H1 (cell line): ENCODE data around the gene SFMBT2. TPM values are rescaled to one million over a fixed set of nuclear protein-coding genes. Genes with fewer than 3 reads are reported as not detected.

Source experiments
- CTCF ChIA-PET: fragments of 300-600 bp; sonication (Branson Sonifier 250); formaldehyde crosslinking; loops from one replicate; lab custom pipeline; 2021; ENCODE audit not compliant: partially characterized antibody; lab: Charles Lee
- POLR2A ChIA-PET: fragments of 300-600 bp; sonication (Branson Sonifier 250); formaldehyde crosslinking; loops from one replicate; lab custom pipeline; 2021; ENCODE audit warnings: inconsistent platforms; ENCODE audit not compliant: partially characterized antibody; lab: Charles Lee
- DNase-seq, 2 experiments: peaks; one replicate each; pipeline versions ENCODE4 v3.0.0 to v3.0.0-alpha.2; 2010 to 2022; ENCODE audit warnings: low spot score in 2 of 2, low read depth in 1 of 2, mixed read lengths in 1 of 2
- FAIRE-seq: peaks from 2 replicates; lab custom pipeline; 2011; peaks lifted over from hg19 to GRCh38; lab: Jason Lieb, UNC
- H2AFZ ChIP-seq: 2 replicates; pipeline ENCODE4 v1.8.1; 2012; ENCODE audit warnings: low read length, inconsistent platforms
- H2AK5ac ChIP-seq: 2 replicates; pipeline ENCODE4 v1.6.1; 2013; ENCODE audit warnings: low read depth, low read length
- H2BK120ac ChIP-seq: replicated peaks from 2 replicates; pipeline ENCODE3; 2013; ENCODE audit warnings: low read depth, low read length, inconsistent platforms
- H2BK12ac ChIP-seq: 2 replicates; pipeline ENCODE4 v1.6.1; 2013; ENCODE audit warnings: low read depth, low read length
- H2BK15ac ChIP-seq: 2 replicates; pipeline ENCODE4 v1.6.1; 2013; ENCODE audit warnings: low read length
- H2BK20ac ChIP-seq: 2 replicates; pipeline ENCODE4 v1.6.1; 2013; ENCODE audit warnings: low read length
- H2BK5ac ChIP-seq: 2 replicates; pipeline ENCODE4 v1.6.1; 2013; ENCODE audit warnings: low read depth, low read length
- H3K14ac ChIP-seq: 2 replicates; pipeline ENCODE4 v1.6.1; 2013; ENCODE audit warnings: inconsistent platforms; ENCODE audit not compliant: insufficient read length
- H3K18ac ChIP-seq: 2 replicates; pipeline ENCODE4 v1.6.1; 2013; ENCODE audit warnings: low read length; ENCODE audit errors: extremely low read depth
- H3K23ac ChIP-seq: 2 replicates; pipeline ENCODE4 v1.6.1; 2013; ENCODE audit warnings: inconsistent platforms; ENCODE audit not compliant: insufficient read length
- H3K23me2 ChIP-seq: 2 replicates; pipeline ENCODE4 v1.6.1; 2013; ENCODE audit warnings: low read depth, low read length
- H3K27ac ChIP-seq: 2 replicates; pipeline ENCODE4 v1.6.1; 2011; ENCODE audit warnings: low read depth, low read length, inconsistent platforms
- H3K27me3 ChIP-seq, 4 experiments: replicated peaks in 1 of 4; 1 replicate in 1 of 4; 2 replicates in 3 of 4; pipeline versions ENCODE4 v1.6.1 to v1.8.1; 2011 to 2013; ENCODE audit warnings: low read length in 3 of 4, mild to moderate bottlenecking in 3 of 4, inconsistent platforms in 2 of 4, mixed read lengths in 2 of 4, moderate library complexity in 1 of 4; ENCODE audit not compliant: control insufficient read depth in 3 of 4, insufficient read depth in 3 of 4; ENCODE audit errors: extremely low read depth in 1 of 4
- H3K36me3 ChIP-seq, 4 experiments: 2 replicates each; pipeline versions ENCODE4 v1.6.1 to v1.8.1; 2011 to 2013; ENCODE audit warnings: mild to moderate bottlenecking in 4 of 4, low read length in 3 of 4, moderate library complexity in 2 of 4, control low read depth in 1 of 4, inconsistent platforms in 1 of 4; ENCODE audit not compliant: insufficient read depth in 4 of 4, control insufficient read depth in 2 of 4
- H3K4ac ChIP-seq: replicated peaks from 2 replicates; pipeline ENCODE3; 2013; ENCODE audit warnings: low read length, low read depth, mixed read lengths, inconsistent platforms; ENCODE audit not compliant: insufficient read length
- H3K4me1 ChIP-seq, 4 experiments: replicated peaks in 1 of 4; 1 replicate in 1 of 4; 2 replicates in 3 of 4; pipeline versions ENCODE4 v1.6.1 to v1.8.1; 2011 to 2013; ENCODE audit warnings: low read length in 3 of 4, inconsistent platforms in 2 of 4, mixed read lengths in 1 of 4; ENCODE audit not compliant: insufficient read depth in 4 of 4, control insufficient read depth in 3 of 4
- H3K4me2 ChIP-seq, 2 experiments: 2 replicates each; pipeline versions ENCODE4 v1.6.1 to v1.8.1; 2011 to 2013; ENCODE audit warnings: low read depth in 2 of 2, low read length in 2 of 2, control low read depth in 1 of 2, inconsistent platforms in 1 of 2, mild to moderate bottlenecking in 1 of 2; ENCODE audit not compliant: insufficient read depth in 1 of 2
- H3K4me3 ChIP-seq, 4 experiments: fragments of 200-600, 300-600 bp in 1 of 4; sonication (generic), shearing (Covaris generic), sonication (Bioruptor Twin) in 1 of 4; 2 replicates each; pipeline versions ENCODE4 v1.5.1 to v1.8.1; 2011 to 2016; ENCODE audit warnings: low read length in 4 of 4, low read depth in 3 of 4, control low read depth in 2 of 4, inconsistent platforms in 2 of 4, mild to moderate bottlenecking in 2 of 4, mixed read lengths in 1 of 4, moderate library complexity in 1 of 4; ENCODE audit not compliant: insufficient read depth in 2 of 4; ENCODE audit errors: extremely low read depth in 1 of 4
- H3K56ac ChIP-seq: replicated peaks from 2 replicates; pipeline ENCODE3; 2013; ENCODE audit warnings: low read depth, mild to moderate bottlenecking, mixed read lengths, low read length, inconsistent platforms; ENCODE audit not compliant: insufficient read length
- H3K79me1 ChIP-seq: 2 replicates; pipeline ENCODE4 v1.6.1; 2013; ENCODE audit warnings: low read depth, low read length, control low read depth
- H3K79me2 ChIP-seq, 2 experiments: 2 replicates each; pipeline versions ENCODE4 v1.6.1 to v1.8.1; 2012 to 2013; ENCODE audit warnings: low read length in 2 of 2, mild to moderate bottlenecking in 2 of 2, inconsistent platforms in 1 of 2; ENCODE audit not compliant: insufficient read depth in 2 of 2, control insufficient read depth in 1 of 2
- H3K9ac ChIP-seq, 4 experiments: replicated peaks in 1 of 4; 1 replicate in 1 of 4; 2 replicates in 3 of 4; pipeline versions ENCODE4 v1.6.1 to v1.8.1; 2011 to 2013; ENCODE audit warnings: low read depth in 3 of 4, low read length in 3 of 4, control low read depth in 2 of 4, mild to moderate bottlenecking in 2 of 4, moderate library complexity in 2 of 4, inconsistent platforms in 1 of 4; ENCODE audit errors: extremely low read depth in 1 of 4
- H3K9me3 ChIP-seq, 2 experiments: 2 replicates each; pipeline versions ENCODE4 v1.6.1 to v1.8.1; 2012 to 2013; ENCODE audit warnings: mild to moderate bottlenecking in 2 of 2, moderate library complexity in 2 of 2, control low read depth in 1 of 2, inconsistent platforms in 1 of 2, low read depth in 1 of 2, low read length in 1 of 2, mixed read lengths in 1 of 2; ENCODE audit not compliant: insufficient read depth in 2 of 2
- H4K20me1 ChIP-seq, 2 experiments: replicated peaks in 1 of 2; 2 replicates each; pipeline versions ENCODE3 to v1.8.1; 2011 to 2013; ENCODE audit warnings: inconsistent platforms in 2 of 2, low read length in 2 of 2, mild to moderate bottlenecking in 1 of 2; ENCODE audit not compliant: insufficient read depth in 2 of 2, control insufficient read depth in 1 of 2
- H4K5ac ChIP-seq: 2 replicates; pipeline ENCODE4 v1.6.1; 2013; ENCODE audit warnings: low read length, low read depth, mixed read lengths, inconsistent platforms; ENCODE audit not compliant: insufficient read length
- H4K8ac ChIP-seq: 2 replicates; pipeline ENCODE4 v1.8.0; 2013; ENCODE audit warnings: mild to moderate bottlenecking, moderate library complexity, low read length, inconsistent platforms; ENCODE audit not compliant: insufficient read depth; ENCODE audit errors: extremely low read depth
- H4K91ac ChIP-seq: replicated peaks from 2 replicates; pipeline ENCODE3; 2013; ENCODE audit warnings: low read length, mixed read lengths, inconsistent platforms; ENCODE audit not compliant: insufficient read length
- GTF2F1 ChIP-seq: IDR thresholded peaks from 2 replicates; pipeline ENCODE4 v1.6.1; 2012; ENCODE audit warnings: low read depth, low read length, improper control_type of control experiment, borderline replicate concordance
- RFX5 ChIP-seq: IDR thresholded peaks from 2 replicates; pipeline ENCODE4 v1.6.1; 2011; ENCODE audit warnings: low read depth, low read length, improper control_type of control experiment, borderline replicate concordance
- TAF7 ChIP-seq: optimal IDR thresholded peaks from 2 replicates; pipeline ENCODE3; 2011; ENCODE audit warnings: low read depth, mild to moderate bottlenecking, inconsistent platforms, low read length, moderate library complexity, borderline replicate concordance
- ZNF274 ChIP-seq: IDR thresholded peaks from 2 replicates; pipeline ENCODE4 v1.7.0; 2012; ENCODE audit warnings: low read length, borderline replicate concordance; ENCODE audit errors: extremely low read depth
- WGBS, 2 experiments: shearing (Covaris generic) in 1 of 2; methylation state at CpG; one replicate each; pipeline versions ENCODE4 v1.1.6 to v1.1.7; 2013 to 2015; ENCODE audit warnings: low lambda C conversion rate in 2 of 2, mixed read lengths in 2 of 2, inconsistent platforms in 1 of 2, low coverage in 1 of 2, missing lambda C conversion rate in 1 of 2; ENCODE audit not compliant: insufficient replicate concordance in 2 of 2, insufficient coverage in 1 of 2, insufficient read length in 1 of 2; ENCODE audit errors: extremely low coverage in 1 of 2, missing lambda C conversion rate in 1 of 2; 5-methylcytosine and 5-hydroxymethylcytosine counted together
- polyA plus RNA-seq, 7 experiments: library from polyadenylated mRNA; depleted of rRNA in 3 of 7; stranded (reverse) in 5 of 7; unstranded in 2 of 7; fragments of >200 nt in 5 of 7; fragments of 200-250 nt in 2 of 7; gene quantifications; 1 replicate in 5 of 7; 2 replicates in 1 of 7; 4 replicates in 1 of 7; pipeline versions ENCODE4 v1.2.1 to v1.2.3, GENCODE V29; 2011 to 2013; ENCODE audit warnings: missing spikeins in 2 of 7, mixed read lengths in 2 of 7
- total RNA-seq: library from RNA; stranded (reverse); fragmentation: NEBNext Ultra II Directional; extraction: Animal tissue kit (Norgen Biotek cat#: 25700); gene quantifications from 2 replicates; pipeline ENCODE4 v1.2.1, GENCODE V29; 2021
- TF ChIP-seq, protein P1 (sequence below), 3 experiments: IDR thresholded peaks; 1 replicate in 2 of 3; 2 replicates in 1 of 3; pipeline versions ENCODE4 v1.5.1 to v1.6.1; 2011; ENCODE audit warnings: low read length in 3 of 3, mild to moderate bottlenecking in 3 of 3, inconsistent platforms in 2 of 3, low read depth in 1 of 3, moderate library complexity in 1 of 3; ENCODE audit not compliant: insufficient read depth in 1 of 3; ENCODE audit errors: control extremely low read depth in 1 of 3

SFMBT2 gene
- total and polyA plus RNA-seq, 2 of the 8 experiments (the other 6 are each of a cell fraction or from before 2014, with no cell fraction given): 2.9 to 11.0 TPM

GRCh38 chr10:7245505-7245904, 165.3 kb downstream of the SFMBT2 start:
- H2AFZ ChIP-seq: no peak overlapping the region
- no peak overlapping the region for H3K9ac ChIP-seq
- no peak overlapping the region for H4K91ac ChIP-seq
- 0 out of 2 replicates have a peak, but pooled peaks cover 2% of the 10 kb centered on the region for H3K79me1 ChIP-seq
- H2AK5ac ChIP-seq: no peak overlapping the region
- no peaks in the 10 kb centered on the region for H3K79me2 ChIP-seq
- H3K36me3 ChIP-seq: peaks cover 0 to 5% (median 1%) of the 10 kb centered on the region in 4 experiments; a peak in 3 of 8 replicates
- no peaks in the 10 kb centered on the region for H3K4me1 ChIP-seq
- no peak overlapping the region for H3K14ac ChIP-seq
- no peak overlapping the region for H4K5ac ChIP-seq
- FAIRE-seq (no peak), DNase-seq (no peak)
- no peak overlapping the region for H3K56ac ChIP-seq
- H3K9me3 ChIP-seq: no peaks in the 10 kb centered on the region
- no peak overlapping the region for H3K4me2 ChIP-seq
- no peaks in the 10 kb centered on the region for H4K20me1 ChIP-seq
- WGBS, 2 experiments: 91% methylated on average over 4 of the region's 4 CpGs; no CpG with 5 or more reads in 1 of the 2 experiments
- CTCF ChIA-PET: interaction anchor here (0.8 kb wide), 1 partner anchor 13 kb away, joined by 3 read pairs; no protein-coding TSS in a partner anchor
- no peak overlapping the region for H2BK5ac ChIP-seq
- H3K23ac ChIP-seq: no peak overlapping the region
- no peak overlapping the region for H2BK15ac ChIP-seq
- no peak overlapping the region for H3K27ac ChIP-seq
- H3K4ac ChIP-seq: no peak overlapping the region
- TF ChIP-seq, protein P1, sequence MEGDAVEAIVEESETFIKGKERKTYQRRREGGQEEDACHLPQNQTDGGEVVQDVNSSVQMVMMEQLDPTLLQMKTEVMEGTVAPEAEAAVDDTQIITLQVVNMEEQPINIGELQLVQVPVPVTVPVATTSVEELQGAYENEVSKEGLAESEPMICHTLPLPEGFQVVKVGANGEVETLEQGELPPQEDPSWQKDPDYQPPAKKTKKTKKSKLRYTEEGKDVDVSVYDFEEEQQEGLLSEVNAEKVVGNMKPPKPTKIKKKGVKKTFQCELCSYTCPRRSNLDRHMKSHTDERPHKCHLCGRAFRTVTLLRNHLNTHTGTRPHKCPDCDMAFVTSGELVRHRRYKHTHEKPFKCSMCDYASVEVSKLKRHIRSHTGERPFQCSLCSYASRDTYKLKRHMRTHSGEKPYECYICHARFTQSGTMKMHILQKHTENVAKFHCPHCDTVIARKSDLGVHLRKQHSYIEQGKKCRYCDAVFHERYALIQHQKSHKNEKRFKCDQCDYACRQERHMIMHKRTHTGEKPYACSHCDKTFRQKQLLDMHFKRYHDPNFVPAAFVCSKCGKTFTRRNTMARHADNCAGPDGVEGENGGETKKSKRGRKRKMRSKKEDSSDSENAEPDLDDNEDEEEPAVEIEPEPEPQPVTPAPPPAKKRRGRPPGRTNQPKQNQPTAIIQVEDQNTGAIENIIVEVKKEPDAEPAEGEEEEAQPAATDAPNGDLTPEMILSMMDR (IDR thresholded peaks at IDR 0.05; ENCODE audit: control extremely low read depth in 1 of 3, insufficient read depth in 1 of 3, low read depth in 1 of 3, low read length in 3 of 3): no peak
- no peak for TF ChIP-seq ZNF274
- TF ChIP-seq TAF7: no peak
- TF ChIP-seq GTF2F1: no peak
- no peak for TF ChIP-seq RFX5
- no peak overlapping the region for H2BK120ac ChIP-seq
- POLR2A ChIA-PET: no interaction called here
- no peak overlapping the region for H2BK12ac ChIP-seq
- H4K8ac ChIP-seq: no peak overlapping the region
- no peak overlapping the region for H2BK20ac ChIP-seq
- H3K27me3 ChIP-seq: no peaks in the 10 kb centered on the region
- H3K4me3 ChIP-seq: no peak overlapping the region
- H3K18ac ChIP-seq: no peak overlapping the region
- H3K23me2 ChIP-seq: no peaks in the 10 kb centered on the region
